Keratinocyte (primary cell): ENCODE results near the gene LRIG3. TPM values are rescaled to one million over a fixed set of nuclear protein-coding genes. Genes with fewer than 3 reads are reported as not detected.
A peak's percentile ranks its signal among the peaks of the same experiment; 100 is the strongest.

ENCODE experiments used
- DNase-seq: peaks from one replicate; pipeline ENCODE4 v3.0.0-alpha.2; 2011; ENCODE audit warnings: low read depth, missing footprints, low spot score
- FAIRE-seq: peaks from 2 replicates; lab custom pipeline; 2011; peaks lifted over from hg19 to GRCh38; lab: Jason Lieb, UNC
- H2AFZ ChIP-seq: 2 replicates; pipeline ENCODE4 v1.6.0; 2012; ENCODE audit warnings: low read length, control low read depth, inconsistent platforms; ENCODE audit not compliant: control insufficient read depth
- H3K27ac ChIP-seq: 2 replicates; pipeline ENCODE4 v1.5.1; 2011; ENCODE audit warnings: low read length; ENCODE audit not compliant: control insufficient read depth, insufficient read depth
- H3K27me3 ChIP-seq: 3 replicates; pipeline ENCODE4 v1.6.0; 2011; ENCODE audit warnings: low read length; ENCODE audit not compliant: control insufficient read depth, insufficient read depth; ENCODE audit errors: extremely low read depth
- H3K36me3 ChIP-seq, 2 experiments: 2 replicates in 1 of 2; 3 replicates in 1 of 2; pipeline ENCODE4 v1.5.1; 2011; ENCODE audit warnings: low read length in 2 of 2, mild to moderate bottlenecking in 1 of 2; ENCODE audit not compliant: control insufficient read depth in 2 of 2, insufficient read depth in 2 of 2; ENCODE audit errors: extremely low read depth in 1 of 2
- H3K4me1 ChIP-seq: 3 replicates; pipeline ENCODE4 v1.5.1; 2011; ENCODE audit warnings: low read length; ENCODE audit not compliant: control insufficient read depth, insufficient read depth; ENCODE audit errors: extremely low read depth
- H3K4me2 ChIP-seq: 3 replicates; pipeline ENCODE4 v1.6.0; 2011; ENCODE audit warnings: low read depth, low read length; ENCODE audit not compliant: control insufficient read depth, insufficient read depth; ENCODE audit errors: extremely low read depth
- H3K4me3 ChIP-seq, 3 experiments: fragments of 200-600 bp in 1 of 3; sonication (generic) in 1 of 3; 2 replicates in 2 of 3; 3 replicates in 1 of 3; pipeline ENCODE4 v1.5.1; 2011 to 2016; ENCODE audit warnings: low read length in 3 of 3, mild to moderate bottlenecking in 3 of 3, control low read depth in 2 of 3, inconsistent platforms in 1 of 3, low read depth in 1 of 3, mixed read lengths in 1 of 3, mixed run types in 1 of 3, moderate library complexity in 1 of 3; ENCODE audit not compliant: control insufficient read depth in 2 of 3, insufficient read depth in 2 of 3; ENCODE audit errors: extremely low read depth in 1 of 3
- H3K79me2 ChIP-seq: 2 replicates; pipeline ENCODE4 v1.6.0; 2012; ENCODE audit warnings: low read length; ENCODE audit not compliant: control insufficient read depth, insufficient read depth
- H3K9ac ChIP-seq: 3 replicates; pipeline ENCODE4 v1.6.0; 2011; ENCODE audit warnings: low read length; ENCODE audit not compliant: control insufficient read depth, insufficient read depth; ENCODE audit errors: extremely low read depth
- H3K9me1 ChIP-seq: 3 replicates; pipeline ENCODE4 v1.6.0; 2011; ENCODE audit warnings: low read length; ENCODE audit not compliant: control insufficient read depth, insufficient read depth; ENCODE audit errors: extremely low read depth
- H3K9me3 ChIP-seq: 2 replicates; pipeline ENCODE4 v1.5.1; 2012; ENCODE audit warnings: low read depth, low read length; ENCODE audit not compliant: control insufficient read depth
- H4K20me1 ChIP-seq: 3 replicates; pipeline ENCODE4 v1.6.0; 2011; ENCODE audit warnings: low read length; ENCODE audit not compliant: control insufficient read depth, insufficient read depth; ENCODE audit errors: extremely low read depth
- EZH2 ChIP-seq: IDR thresholded peaks from one replicate; pipeline ENCODE4 v1.6.1; 2012; ENCODE audit warnings: inconsistent platforms, mild to moderate bottlenecking, low read length, moderate library complexity
- dilution Hi-C: fragments of 300-500 bp; cut with MboI; formaldehyde crosslinking; loops from one replicate; pipeline ENCODE4 v1.7.0; 2020; ENCODE audit warnings: low sequenced_read_pairs; ENCODE audit not compliant: extremely low pct_ligation_motif_present
- polyA plus RNA-seq, 5 experiments: library from polyadenylated mRNA; depleted of rRNA in 3 of 5; stranded (reverse) in 3 of 5; stranded (forward) in 1 of 5; unstranded in 1 of 5; fragments of >200 nt; gene quantifications; 1 replicate in 1 of 5; 2 replicates in 3 of 5; 3 replicates in 1 of 5; pipeline versions ENCODE4 v1.2.1 to v1.2.3, GENCODE V29; 2011 to 2012; ENCODE audit warnings: missing spikeins in 2 of 5, low read depth in 1 of 5, low replicate concordance in 1 of 5
- TF ChIP-seq, protein P1 (sequence below), 3 experiments: IDR thresholded peaks in 1 of 3; conservative IDR thresholded peaks in 1 of 3; optimal IDR thresholded peaks in 1 of 3; 2 replicates in 2 of 3; 3 replicates in 1 of 3; pipeline versions ENCODE3 to v1.5.1; 2011; ENCODE audit warnings: low read length in 3 of 3, mild to moderate bottlenecking in 3 of 3, moderate library complexity in 2 of 3, control low read depth in 1 of 3, inconsistent platforms in 1 of 3; ENCODE audit not compliant: insufficient read depth in 2 of 3; ENCODE audit errors: extremely low read depth in 1 of 3

Gene LRIG3
- polyA plus RNA-seq, 1 donor (not counting 4 experiments of a cell fraction or from before 2014, with no cell fraction given): 30.9 TPM

DNA sequence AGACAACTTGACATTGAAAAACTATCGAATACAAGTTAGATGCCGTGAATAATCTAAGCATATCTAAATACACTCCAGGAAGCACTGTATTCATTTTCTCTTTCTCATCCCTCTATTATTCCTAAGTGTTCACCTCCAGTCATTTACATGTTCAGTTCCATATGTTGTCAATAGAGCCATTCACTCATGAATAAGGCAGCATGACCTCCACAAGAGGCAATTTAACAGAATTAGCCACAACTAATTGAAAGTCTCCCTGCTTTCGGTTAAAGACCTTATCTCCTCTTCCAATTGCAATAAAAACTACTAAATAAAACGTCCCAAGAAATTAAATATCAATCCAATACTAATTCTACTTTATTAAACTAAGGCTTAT, 1.8 kb downstream of the LRIG3 start:
- DNase-seq: no peak
- Histone ChIP-seq H3K4me2 (peak overlapping the region; percentile 100), H3K9ac (peak overlapping the region; percentile 88), H3K27ac (peak overlapping the region; percentile 88), H3K9me1 (no peaks in the 10 kb centered on the region), H3K9me3 (no peaks in the 10 kb centered on the region), H2AFZ (no peak overlapping the region), H3K4me3 (peak overlapping the region; percentile 64 to 91 (median 75)), H3K27me3 (no peaks in the 10 kb centered on the region), H4K20me1 (no peaks in the 10 kb centered on the region), H3K79me2 (peaks cover 67% of the 10 kb centered on the region), H3K36me3 (peaks cover 2% of the 10 kb centered on the region in 2 experiments), H3K4me1 (peaks cover 25% of the 10 kb centered on the region)
- no peak for FAIRE-seq
- TF ChIP-seq, protein P1, sequence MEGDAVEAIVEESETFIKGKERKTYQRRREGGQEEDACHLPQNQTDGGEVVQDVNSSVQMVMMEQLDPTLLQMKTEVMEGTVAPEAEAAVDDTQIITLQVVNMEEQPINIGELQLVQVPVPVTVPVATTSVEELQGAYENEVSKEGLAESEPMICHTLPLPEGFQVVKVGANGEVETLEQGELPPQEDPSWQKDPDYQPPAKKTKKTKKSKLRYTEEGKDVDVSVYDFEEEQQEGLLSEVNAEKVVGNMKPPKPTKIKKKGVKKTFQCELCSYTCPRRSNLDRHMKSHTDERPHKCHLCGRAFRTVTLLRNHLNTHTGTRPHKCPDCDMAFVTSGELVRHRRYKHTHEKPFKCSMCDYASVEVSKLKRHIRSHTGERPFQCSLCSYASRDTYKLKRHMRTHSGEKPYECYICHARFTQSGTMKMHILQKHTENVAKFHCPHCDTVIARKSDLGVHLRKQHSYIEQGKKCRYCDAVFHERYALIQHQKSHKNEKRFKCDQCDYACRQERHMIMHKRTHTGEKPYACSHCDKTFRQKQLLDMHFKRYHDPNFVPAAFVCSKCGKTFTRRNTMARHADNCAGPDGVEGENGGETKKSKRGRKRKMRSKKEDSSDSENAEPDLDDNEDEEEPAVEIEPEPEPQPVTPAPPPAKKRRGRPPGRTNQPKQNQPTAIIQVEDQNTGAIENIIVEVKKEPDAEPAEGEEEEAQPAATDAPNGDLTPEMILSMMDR (optimal IDR thresholded peaks at IDR 0.05 in 1 of 3, IDR thresholded peaks at IDR 0.05 in 1 of 3, conservative IDR thresholded peaks at IDR 0.05 in 1 of 3; ENCODE audit: extremely low read depth in 1 of 3, insufficient read depth in 2 of 3, low read length in 3 of 3): no peak
- no peak for TF ChIP-seq EZH2
- dilution Hi-C loops: no loop called here

DNA sequence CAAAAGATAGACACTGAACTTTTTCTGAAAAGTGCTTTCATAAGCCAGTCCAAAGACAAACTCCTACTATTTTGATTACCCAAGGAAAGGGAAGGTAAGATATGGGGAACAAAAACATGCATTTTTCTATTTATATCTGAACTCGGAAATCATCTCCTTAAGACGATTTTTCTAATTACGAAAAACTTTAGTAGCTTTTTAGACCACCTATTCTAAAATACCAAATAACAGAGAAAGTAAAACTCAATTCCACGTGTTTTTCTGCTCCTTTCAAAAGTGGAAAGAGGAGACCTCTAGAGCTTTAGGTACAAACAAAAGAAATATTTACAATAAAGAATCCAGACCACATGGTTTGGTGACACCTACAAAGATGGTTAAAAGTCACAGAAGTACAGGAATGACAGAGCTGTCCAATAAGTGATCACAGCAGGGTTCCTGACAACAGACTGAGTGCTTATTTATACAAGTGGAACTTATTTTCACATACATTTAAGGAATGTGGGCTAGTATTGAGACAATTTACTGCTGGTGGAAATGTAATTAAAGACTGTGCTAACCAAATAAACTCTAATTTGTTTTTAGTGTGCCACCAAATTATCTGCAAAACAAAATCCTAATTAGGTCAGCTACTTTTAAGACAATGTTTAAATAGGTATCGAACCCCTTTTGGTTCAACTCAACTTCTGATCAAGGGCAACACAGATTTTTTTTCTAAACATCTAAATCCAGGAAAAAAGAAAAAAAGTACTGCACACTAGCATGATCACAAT, 2.4 kb downstream of the LRIG3 start:
- Histone ChIP-seq H3K9me1 (no peaks in the 10 kb centered on the region), H3K9me3 (no peaks in the 10 kb centered on the region), H3K9ac (peak overlapping the region; percentile 88), H3K4me1 (peaks cover 21% of the 10 kb centered on the region), H3K79me2 (peaks cover 73% of the 10 kb centered on the region), H2AFZ (no peak overlapping the region), H3K36me3 (peaks cover 3 to 6% of the 10 kb centered on the region in 2 experiments), H3K27ac (peak overlapping the region; percentile 88), H4K20me1 (no peaks in the 10 kb centered on the region), H3K4me3 (peak overlapping the region; percentile 64 to 91 (median 75)), H3K4me2 (peak overlapping the region; percentile 100), H3K27me3 (no peaks in the 10 kb centered on the region)
- FAIRE-seq: no peak
- DNase-seq: no peak
- dilution Hi-C loops: no loop called here
- TF ChIP-seq EZH2: no peak
- TF ChIP-seq, protein P1 (optimal IDR thresholded peaks at IDR 0.05 in 1 of 3, IDR thresholded peaks at IDR 0.05 in 1 of 3, conservative IDR thresholded peaks at IDR 0.05 in 1 of 3; ENCODE audit: extremely low read depth in 1 of 3, insufficient read depth in 2 of 3, low read length in 3 of 3): no peak
